NCI-H128 (cell line): Measurements from ENCODE around the gene PMPCA.

Experiments
- DNase-seq: peaks from one replicate; lab custom pipeline; 2025; ENCODE audit not compliant: unreplicated experiment; lab: John Stamatoyannopoulos, UW

The PMPCA gene

GRCh38 chr9:136373300-136374182 lies 36.9 kb upstream of the PMPCA start, which contains the start of gene CARD9:
Gene CARD9 (minus strand): TSS chr9:136373669. CDS start chr9:136372078, 1,591 bp downstream.
- DNase-seq: no peak

- DNase-seq: no peak
Observed at GRCh38 chr9:136374183-136374575, 36.3 kb upstream of the PMPCA start.

- DNase-seq: no peak
Observed at GRCh38 chr9:136375096-136375495, 35.4 kb upstream of the PMPCA start.

GRCh38 chr9:136376457-136376856 lies 34.0 kb upstream of the PMPCA start:
- DNase-seq: no peak

- DNase-seq: no peak
Observed at GRCh38 chr9:136377341-136378169, 32.9 kb upstream of the PMPCA start.

- DNase-seq: no peak
Observed at GRCh38 chr9:136378170-136379002, 32.1 kb upstream of the PMPCA start.

GRCh38 chr9:136379003-136379287 lies 31.5 kb upstream of the PMPCA start:
- no peak for DNase-seq

GRCh38 chr9:136379401-136379800 lies 31.1 kb upstream of the PMPCA start:
- no peak for DNase-seq

- no peak for DNase-seq
Observed at GRCh38 chr9:136379891-136380290, 30.6 kb upstream of the PMPCA start.

GRCh38 chr9:136380381-136380780 lies 30.1 kb upstream of the PMPCA start:
- DNase-seq: no peak

- no peak for DNase-seq
Observed at GRCh38 chr9:136381311-136381710, 29.1 kb upstream of the PMPCA start.

- DNase-seq: no peak
Observed at GRCh38 chr9:136381966-136382513, 28.4 kb upstream of the PMPCA start.

- no peak for DNase-seq
Observed at GRCh38 chr9:136383436-136383835, 27.0 kb upstream of the PMPCA start.

- DNase-seq: no peak
Observed at GRCh38 chr9:136385015-136385414, 25.4 kb upstream of the PMPCA start.

- no peak for DNase-seq
Observed at GRCh38 chr9:136386018-136386417, 24.4 kb upstream of the PMPCA start.

GRCh38 chr9:136387217-136387616 lies 23.2 kb upstream of the PMPCA start:
- no peak for DNase-seq

GRCh38 chr9:136389396-136389795 lies 21.1 kb upstream of the PMPCA start:
- no peak for DNase-seq

- no peak for DNase-seq
Observed at GRCh38 chr9:136391737-136392537, 18.5 kb upstream of the PMPCA start.

- DNase-seq: no peak
Observed at GRCh38 chr9:136392538-136393449, 17.7 kb upstream of the PMPCA start.
